ENCODE results near the gene RMC1.
"Not testable (repeated sequence)": the region's sequence is repeated elsewhere in the genome, so short reads cannot be mapped to it uniquely, and the experiment has no call there.

The RMC1 gene

GRCh38 chr18:23577521-23577920, 74.2 kb downstream of the RMC1 start:
- not testable (repeated sequence) for DNase-seq (ENCODE audit: extremely low spot score, insufficient read length, low read depth); FAIRE-seq

- FAIRE-seq (no peak), DNase-seq (ENCODE audit: extremely low spot score, insufficient read length, low read depth) (no peak)
These were observed 74.9 kb downstream of the RMC1 start for GRCh38 chr18:23578067-23578701.

DNA sequence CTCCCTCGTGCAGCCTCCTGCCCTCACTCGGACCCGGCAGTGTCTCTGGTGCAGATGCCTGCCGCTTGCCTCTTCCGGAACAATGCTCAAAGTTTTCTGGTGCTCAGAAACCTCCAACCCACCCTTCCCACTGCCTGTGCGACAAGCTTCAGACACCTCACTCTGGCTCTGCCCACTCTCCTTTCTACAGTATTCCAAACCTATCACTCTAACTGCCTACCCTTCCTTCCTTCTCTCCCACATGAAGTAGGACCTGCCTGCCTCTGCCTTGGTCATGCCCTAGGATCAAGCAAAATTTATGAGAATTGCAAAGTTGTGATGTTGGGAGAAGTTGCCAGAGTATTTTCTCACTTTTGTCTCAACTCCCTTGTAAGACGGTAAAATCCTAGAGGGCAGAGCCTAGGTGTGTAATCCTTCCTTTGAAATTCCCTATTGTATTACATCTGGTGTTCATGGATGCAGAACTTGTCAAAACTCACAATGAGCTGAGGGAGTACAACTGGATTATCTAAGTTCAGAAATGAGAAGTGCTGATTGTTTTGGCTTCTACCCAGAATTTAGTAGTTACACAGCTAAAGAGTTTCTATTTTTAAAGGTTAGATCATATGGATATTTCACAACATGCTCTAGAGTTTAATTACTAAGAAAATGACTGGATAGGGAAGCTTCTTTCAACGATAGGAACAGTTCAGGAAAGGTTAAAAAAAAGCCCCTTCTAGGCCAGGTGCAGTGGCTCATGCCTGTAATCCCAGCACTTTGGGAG, 75.8 kb downstream of the RMC1 start:
- no peak for FAIRE-seq

DNA sequence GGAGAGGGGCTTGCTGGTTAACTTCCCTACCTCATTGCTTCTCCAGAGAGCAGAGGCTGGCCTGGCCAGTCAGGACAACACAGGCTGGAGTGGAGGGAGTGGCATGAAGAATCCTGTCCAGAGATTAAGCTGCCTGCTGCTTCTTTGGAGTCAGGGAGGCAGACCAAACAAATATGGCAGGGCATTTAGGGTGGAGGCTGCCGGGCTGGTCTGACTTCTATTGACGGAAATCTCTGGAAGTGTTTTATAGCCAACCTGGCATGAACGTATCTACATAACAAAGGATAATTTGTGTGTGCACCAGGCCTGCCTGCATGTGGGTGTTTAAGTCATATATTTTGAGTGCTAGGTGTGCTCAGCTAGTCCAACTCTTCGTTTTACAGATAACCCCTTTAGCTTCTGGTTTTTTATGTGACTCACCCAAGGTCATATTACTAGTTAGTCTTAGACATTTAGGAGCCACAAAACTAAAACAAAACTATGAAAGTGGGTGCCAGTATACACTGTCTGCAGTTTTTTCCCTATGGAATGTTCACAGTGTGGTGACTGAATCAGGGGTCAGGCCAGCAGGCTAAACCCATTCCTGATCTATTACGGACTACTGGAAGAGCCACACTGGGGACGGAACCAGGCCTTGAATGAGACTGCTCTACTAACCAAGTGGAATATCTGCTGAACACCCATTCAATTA, 77.5 kb downstream of the RMC1 start:
- DNase-seq (ENCODE audit: extremely low spot score, insufficient read length, low read depth) = no peak
- no peak for FAIRE-seq

More for the DNA sequence above, 75.8 kb downstream of the RMC1 start:
- no peak for DNase-seq (ENCODE audit: extremely low spot score, insufficient read length, low read depth)
